NCI-H510A (cell line): ENCODE results near the gene ARFGAP3.

Source experiments
- DNase-seq: peaks from one replicate; lab custom pipeline; 2025; lab: John Stamatoyannopoulos, UW

The ARFGAP3 gene

DNA sequence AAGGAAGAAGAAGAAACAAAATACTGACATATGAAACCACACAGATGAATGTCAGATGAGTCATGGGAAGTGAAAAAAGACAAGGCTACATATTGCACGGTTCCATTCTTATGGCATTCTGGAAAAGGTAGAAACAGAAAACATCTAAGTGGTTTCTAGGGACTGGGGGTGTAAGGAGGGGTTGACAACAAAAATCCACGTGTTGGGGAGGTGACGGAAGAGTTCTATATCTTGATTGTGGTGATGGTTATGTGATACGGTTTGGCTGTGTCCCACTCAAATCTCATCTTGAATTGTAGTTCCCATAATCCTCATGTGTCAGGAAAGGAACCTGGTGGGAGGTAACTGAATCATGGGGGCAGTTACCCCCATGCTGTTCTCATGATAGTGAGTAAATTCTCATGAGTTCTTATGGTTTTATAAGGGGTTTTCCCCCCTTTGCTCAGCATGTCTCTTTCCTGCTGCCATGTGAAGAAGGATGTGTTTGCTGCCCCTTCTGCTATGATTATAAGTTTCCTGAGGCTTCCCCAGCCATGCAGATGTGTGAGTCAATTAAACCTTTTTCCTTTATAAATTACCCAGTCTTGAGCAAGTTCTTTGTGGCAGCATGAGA lies 6.4 kb upstream of the ARFGAP3 start:
- no peak for DNase-seq

DNA sequence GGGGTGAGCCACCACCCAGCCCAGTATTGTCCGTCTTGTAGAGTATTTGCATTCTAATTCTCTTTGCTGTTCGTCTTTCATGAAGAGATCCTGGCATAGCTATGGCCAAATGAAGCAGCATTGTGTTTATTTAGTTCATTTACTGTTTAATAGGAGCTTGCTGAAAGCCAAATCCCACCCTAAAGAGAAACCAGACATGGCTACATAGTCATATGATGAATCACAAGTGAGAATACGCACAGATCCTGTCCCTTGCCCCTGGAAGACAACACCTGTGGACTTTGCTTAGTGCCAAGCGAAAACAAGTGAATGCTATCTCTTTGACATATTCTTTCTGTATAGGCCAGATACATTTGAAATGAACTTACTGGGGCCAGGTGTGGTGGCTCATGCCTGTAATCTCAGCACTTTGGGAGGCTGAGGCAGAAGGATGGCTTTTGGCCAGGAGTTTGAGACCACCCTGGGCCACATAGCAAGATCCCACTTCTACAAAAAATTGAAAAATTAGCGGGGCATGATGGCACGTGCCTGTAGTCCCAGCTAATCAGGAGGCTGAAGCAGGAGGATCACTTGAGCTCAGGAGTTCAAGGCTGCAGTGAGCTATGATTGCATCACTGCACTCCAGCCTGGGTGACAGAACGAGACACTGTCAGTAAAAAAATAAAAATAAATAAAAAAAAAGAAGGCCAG lies 5.1 kb upstream of the ARFGAP3 start:
- DNase-seq: no peak

DNA sequence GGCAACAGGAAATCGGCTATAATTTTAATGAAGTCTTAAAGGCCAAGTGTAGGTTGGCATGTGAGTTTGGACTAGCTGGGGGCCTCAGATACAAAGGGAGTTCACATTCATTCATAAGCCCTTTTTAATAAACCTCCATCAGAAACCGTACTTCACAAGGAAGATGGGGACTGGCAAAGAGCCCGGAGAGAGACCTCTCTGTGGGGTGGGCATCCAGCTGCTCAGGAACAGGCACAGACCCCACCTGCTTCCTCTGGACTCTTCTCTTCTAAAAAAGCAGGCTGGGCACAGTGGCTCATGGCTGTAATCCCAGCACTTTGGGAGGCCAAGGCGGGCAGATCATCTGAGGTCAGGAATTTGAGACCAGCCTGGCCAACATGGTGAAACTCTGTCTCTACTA lies 3.9 kb upstream of the ARFGAP3 start:
- no peak for DNase-seq

DNA sequence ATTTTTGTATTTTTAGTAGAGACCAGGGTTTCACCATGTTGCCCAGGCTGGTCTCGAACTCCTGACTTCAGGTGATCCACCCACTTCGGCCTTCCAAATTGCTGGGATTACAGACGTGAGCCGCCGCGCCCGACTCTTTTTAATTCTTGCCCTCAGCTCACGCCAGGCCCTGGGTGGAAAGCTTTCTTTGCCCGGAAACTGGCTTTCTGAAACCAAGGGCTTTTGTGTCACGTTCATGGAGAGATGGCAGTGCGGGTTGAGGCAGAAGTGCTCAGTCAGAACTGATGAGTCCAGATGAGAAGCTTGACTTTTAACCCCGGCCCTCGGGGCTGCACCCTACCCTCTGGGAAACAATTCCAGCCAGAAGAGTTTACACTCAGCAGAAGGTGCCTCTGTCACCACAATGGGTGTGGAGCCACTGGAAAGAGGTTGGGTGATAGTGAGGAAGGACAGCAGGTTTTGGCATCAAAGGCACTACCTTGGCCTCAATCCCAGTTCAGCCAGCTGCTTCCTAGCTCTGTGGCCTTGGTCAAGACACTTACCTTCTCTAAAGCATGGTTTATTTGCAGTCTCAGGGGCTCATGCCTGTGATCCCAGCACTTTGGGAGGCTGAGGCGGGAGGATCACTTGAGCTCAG lies 890 bp upstream of the ARFGAP3 start:
- no peak for DNase-seq

DNA sequence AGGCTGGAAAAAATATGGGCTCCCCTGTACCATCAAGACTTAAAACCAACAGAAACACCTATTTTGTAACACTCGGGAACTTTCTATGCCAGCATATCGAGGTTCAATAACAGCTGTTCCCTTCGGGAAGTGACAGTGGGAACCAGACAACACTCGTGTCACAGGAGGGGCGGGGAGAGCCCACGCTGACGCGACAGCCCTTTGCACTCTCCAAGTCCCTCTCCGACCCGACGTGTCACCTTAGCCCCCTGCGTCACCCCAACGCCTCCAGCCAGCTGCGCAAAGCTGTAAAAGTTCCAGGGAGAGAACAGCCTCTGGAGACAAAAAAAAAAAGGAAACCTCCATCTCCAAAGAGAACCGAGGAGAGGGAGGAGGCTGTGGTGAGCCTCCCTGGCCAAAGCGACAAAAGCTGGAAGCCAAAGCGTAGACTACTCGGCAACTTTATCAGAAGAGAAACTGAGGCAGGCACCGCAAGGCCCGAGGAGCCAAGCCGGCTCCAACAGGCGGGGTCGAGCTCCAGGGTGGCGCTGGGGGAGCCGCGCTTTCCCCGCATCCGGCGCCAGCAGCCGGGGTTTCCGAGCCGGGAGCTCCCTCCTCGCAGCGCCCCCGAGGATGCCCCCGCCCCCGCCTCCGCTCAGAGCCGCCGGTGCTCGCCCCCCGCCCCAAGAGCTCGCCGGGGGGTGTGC lies 751 bp downstream of the ARFGAP3 start:
- DNase-seq: no peak

DNA sequence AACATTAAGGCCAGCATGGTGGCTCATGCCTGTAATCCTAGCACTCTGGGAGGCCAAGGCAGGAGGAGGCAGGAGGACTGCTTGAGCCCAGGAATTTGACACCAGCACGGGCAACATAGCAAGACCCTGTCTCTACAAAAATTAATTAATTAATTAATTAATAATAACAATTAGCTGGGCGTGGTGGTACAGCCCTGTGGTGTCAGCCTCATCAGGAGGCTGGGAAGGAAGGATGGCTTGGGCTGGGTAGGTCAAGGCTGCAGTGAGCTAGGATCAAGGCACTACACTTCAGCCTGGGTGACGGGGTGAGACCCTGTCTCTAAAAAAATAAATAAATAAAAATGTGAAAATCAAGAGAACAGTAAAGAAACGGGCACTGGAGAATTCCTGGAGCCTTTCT lies 1.4 kb downstream of the ARFGAP3 start:
- no peak for DNase-seq

DNA sequence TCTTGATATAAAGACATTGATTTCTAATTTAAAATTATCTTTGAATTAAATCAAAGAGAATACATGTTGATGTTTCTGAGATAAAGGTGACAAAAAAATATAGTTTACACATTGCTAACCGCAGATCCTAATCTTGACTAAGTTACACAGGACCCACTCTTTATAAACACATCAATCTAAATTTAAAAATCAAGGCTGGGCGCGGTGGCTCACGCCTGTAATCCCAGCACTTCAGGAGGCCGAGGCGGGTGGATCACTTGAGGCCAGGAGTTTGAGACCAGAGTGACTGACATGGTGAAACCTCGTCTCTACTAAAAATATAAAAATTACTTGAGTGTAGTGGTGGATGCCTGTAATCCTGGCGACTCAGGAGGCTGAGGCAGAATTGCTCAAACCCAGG lies 1.9 kb downstream of the ARFGAP3 start:
- DNase-seq: no peak

DNA sequence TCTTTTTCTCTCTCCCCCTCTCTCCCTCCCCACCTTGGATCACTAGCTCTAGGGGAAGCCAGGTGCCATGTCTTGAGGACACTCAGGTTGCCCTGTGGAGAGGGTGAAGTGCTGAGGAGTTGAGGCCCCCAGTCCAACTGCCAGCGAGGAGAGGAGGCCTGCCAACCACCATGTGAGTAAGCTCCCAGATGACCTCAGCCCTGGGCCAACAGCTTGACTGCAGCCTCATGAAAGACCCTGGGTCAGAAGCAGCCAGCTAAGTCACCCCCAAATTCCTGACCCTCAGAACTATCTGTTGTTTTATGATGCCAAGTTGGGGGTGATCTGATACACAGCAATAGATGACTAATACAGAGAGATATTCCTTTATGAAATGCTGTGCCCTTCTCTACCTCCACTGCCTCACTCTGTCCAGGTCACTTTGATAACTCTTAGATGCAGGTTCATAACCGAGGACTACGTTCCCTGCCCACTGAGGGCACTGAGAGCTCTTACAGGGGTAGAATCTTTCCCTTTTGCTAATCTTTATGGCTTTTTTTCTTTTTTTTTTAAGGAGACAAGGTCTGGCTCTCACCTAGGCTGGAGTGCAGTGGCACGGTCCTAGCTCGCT lies 8.0 kb downstream of the ARFGAP3 start:
- no peak for DNase-seq

DNA sequence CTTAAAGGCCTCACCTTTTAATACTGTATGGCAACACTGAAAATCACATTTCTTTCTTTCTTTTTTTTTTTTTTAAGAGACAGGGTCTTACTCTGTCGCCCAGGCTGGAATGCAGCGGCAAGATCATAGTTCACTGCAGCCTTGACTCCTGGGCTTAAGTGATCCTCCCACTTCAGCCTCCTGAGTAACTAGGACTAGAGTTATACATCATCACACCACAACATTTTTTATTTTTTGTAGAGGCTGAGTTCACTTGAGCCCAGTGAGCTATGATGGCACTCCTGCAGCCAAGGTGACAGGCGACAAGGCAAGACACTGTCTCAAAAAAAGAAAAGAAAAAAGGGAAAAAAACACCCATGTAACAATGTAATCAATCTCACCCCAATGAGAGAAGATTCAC lies 10.0 kb downstream of the ARFGAP3 start:
- no peak for DNase-seq

DNA sequence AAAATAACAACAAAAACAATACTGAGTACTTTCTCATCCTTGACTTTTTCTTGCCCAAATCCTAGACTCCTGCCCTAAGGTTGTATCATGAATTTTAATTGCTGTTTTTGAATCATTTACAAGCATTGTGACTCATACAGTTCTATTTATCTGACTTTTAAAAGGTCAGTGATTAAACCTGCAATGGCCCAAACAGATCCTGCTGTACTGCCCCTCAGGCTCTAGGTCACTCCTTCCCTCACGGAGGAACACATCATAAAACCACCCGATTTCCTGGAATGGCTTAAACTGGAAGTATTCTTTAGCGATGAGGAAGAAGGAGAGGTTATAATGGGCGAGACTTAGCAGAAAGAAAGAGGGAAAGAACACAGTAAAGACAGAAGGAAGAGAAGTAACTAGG lies 12.3 kb downstream of the ARFGAP3 start:
- DNase-seq: no peak

DNA sequence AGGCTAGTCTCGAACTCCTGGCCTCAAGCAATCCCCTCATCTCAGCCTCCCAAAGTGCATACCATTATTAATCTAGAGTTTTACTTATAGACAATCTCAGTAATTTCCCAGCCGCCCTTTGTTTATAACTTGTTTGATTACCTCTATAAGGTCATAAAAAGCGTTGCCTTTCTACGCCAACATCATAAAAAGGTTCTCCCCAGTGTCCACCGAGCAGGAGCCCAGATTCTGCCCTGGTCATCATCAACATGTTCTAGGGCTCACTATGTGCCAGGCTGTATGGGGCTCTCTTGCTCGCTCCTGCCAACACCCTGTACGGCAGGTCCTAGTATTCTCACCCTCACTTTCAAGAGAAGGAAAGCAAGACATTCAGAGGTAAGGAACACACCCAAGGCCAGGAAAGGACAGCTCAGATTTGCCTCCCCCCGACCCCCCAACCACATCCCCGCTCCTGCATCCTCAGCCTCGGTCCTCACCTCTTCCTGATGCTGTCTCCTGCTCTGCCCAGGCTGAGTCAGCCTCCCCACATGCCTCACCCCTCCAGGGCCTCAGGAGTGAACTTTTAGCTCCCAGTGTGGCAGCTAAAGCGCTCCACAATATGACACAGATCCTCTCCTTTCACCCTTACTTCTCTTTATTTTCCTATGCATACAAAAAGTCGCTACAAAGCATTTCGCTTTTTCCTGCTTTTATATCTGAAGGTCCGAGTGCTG lies 14.3 kb downstream of the ARFGAP3 start:
- no peak for DNase-seq

DNA sequence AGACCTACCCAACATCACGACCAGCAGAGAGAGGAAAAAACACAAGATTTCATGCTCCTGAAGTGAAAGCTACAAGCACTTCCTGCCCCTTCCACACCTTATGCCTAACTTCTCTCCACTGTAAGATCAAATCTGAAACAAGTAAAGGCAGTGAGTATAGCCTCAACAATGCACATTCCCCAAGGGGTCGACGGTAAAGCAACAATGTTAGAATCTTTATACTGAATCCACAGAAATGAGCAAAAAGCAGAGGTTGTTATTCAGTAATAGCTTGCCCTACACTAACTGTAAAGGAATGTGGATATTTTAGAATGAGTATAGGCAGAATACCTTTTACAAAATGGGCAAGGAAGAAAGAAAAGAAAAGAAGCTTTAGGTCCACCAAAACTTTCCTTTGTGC lies 15.6 kb downstream of the ARFGAP3 start:
- no peak for DNase-seq

DNA sequence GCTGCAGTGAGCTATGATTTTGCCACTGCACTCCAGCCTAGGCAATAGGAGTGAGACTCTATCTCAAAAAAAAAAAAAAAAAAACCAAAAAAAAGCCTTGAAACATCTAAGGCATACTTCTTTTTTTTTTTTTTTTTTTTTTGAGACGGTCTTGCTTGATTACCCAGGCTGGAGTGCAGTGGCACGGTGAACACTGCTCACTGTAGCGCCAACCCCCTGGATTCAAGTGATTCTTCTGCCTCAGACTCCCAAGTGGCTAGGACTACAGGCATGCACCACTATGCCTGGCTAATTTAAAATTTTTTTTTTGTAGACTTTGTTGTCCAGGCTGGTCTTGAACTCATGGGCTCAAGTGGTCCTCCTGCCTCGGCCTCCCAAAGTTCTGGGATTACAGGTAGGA lies 19.5 kb downstream of the ARFGAP3 start:
- no peak for DNase-seq

DNA sequence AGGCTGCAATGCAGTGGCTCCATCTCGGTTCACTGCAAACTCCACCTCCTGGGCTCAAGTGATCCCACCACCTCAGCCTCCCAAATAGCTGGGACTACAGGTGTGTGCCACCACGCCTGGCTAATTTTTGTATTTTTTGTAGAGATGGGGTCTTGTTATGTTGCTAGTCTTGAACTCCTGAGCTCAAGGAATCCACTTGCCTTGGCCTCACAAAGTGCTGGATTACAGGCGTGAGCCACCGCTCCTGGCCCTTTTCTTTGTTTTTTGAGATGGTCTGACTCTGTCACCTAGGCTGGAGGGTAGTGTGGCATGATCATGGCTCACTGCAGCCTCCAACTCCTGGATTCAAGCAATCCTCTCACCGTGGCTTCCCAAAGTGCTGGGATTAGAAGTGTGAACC lies 21.0 kb downstream of the ARFGAP3 start:
- no peak for DNase-seq

DNA sequence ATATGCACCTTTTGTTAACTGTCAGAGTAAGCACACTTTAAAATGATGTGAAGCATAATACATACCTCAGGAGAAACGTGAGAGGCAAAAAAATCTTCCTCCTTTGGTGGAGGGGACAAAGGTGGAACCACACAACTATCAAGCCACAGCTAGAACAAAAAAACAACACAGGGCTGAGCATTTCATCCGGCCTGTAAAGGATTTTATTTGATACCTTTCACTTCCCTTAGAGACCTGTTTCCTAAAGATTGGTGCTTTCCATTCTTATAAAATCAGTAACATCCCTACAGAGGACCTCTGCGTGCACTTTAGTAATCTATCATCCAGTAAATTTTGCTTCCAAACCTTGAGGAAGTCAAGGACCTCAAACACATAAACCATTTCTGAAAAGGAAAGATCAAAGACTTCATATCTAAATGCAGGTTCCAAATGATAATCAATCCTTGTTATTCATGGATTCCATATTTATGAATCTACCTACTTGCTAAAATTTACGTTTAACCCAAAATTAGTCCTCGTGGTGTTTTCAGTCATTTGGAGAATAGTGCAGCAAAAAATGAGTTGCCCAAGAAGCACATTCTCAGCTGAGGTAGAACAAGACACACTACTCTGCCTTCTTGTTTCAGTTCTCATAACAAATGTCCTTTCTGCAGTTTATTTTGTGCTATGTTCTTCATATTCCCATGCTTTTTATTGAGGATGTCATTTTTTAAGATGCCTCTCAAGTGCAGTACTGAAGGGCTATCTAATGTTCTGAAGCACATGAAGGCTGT lies 22.7 kb downstream of the ARFGAP3 start:
- DNase-seq: no peak

DNA sequence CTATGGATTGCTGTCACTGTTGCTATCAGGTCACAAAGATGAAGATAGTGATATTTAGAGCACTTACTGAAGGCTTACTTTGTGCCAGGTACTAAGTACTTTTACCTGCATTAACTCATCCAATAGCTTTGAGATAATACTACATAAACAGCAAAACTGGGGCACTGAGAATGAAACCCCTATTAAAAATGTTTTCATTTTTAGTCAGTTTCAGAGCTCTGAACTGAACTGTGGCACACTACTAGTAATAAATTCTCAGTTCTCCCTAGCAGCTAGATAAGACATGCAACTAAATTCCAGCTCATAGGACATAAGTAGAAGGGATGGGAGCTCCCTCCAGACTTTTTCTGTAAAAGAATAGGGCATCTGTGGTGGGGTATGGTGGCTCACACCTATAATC lies 24.0 kb downstream of the ARFGAP3 start:
- DNase-seq: no peak

DNA sequence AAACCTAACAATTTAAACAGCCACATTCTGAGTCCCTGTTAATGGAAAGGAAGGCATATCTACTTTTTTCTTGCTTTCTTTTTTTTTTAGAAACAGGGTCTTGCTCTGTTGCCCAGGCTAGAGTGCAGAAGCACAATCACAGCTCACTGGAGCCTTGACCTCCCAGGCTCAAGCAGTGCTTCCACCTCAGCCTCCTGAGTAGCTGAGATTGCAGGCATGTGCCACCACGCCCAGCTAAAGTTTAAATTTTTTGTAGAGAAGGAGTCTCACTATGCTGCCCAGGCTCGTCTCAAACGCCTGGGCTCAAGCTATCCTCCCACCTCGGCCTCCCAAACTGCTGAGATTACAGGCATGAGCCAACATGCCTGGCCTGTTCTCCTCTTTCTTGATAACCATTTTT lies 25.4 kb downstream of the ARFGAP3 start:
- no peak for DNase-seq

DNA sequence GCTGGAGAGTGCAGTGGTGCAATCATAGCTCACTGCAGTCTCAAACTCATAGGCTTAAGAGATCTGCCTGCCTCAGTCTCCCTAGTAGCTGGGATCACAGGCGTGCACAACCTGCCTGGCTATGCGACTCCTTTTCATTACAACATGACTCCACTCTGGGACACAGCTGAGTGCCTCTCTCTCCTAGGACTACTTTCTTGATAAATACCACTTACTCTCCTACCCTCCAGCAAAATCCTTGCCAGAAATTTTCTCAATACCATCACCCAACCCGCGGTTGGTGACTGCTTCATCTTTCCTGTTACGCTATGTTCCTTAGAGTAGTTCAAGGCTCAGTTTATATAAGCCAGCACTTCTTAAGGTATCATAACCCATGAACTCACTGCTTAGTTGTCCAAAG lies 26.9 kb downstream of the ARFGAP3 start:
- no peak for DNase-seq

DNA sequence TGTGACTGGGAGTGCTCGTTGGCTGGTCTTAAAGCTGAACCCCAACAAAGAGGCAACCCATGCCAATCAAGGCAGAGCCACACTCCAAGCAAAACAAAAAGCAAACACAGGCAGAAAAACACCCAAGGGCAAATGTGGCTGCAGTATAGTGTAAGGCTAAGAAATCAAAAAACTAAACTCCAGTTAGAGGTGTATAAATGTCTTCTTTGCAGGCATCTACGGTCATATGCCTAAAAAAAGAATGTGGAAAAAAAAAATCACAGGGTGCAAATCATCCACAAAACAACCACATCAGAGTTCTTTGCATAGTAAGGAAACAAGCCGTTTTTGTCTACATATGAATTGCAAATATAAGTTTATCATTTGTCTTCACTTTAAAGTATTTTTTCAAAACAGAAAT lies 27.8 kb downstream of the ARFGAP3 start:
- no peak for DNase-seq

DNA sequence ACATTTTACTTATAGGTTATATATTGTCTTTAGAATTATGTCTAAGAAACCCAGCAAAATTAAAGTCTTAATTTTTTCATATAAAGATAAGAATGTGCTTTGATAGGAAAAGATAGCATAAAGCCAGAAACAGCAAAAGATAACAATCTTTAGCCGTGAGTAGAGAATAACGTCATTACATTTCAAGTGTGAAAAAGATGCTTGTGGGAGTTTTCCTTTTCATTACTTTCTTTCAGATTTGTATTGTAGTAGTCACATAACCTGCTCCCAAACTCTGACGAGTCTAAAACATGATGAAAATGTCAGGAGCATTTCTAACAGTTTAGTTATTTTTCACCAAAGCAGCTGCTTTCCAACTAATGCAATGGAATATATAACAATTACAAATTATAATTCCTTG lies 31.3 kb downstream of the ARFGAP3 start:
- no peak for DNase-seq

DNA sequence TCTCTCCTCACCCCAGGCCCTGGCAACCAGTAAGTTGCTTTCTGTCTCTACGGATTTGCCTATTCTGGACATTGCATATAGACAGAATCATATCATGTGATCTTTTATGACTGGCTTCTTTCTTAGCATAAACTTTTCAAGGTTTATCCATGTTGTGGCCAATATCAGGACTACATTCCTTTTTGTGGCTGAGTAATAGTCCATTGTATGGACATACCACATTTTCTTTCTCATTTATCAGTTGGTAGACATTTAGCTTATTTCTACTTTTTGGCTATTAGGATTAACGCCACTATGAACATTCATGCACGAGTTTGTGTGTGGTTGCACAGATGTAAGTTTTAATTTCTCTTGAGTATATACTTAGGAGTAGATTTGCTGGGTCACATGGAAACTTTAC lies 35.7 kb downstream of the ARFGAP3 start:
- DNase-seq: no peak
